Vagina (tissue), 2 donors: Measurements from ENCODE around the gene FBRSL1. TPM values are rescaled to one million over a fixed set of nuclear protein-coding genes. Genes with fewer than 3 reads are reported as not detected.

Experiments used
- DNase-seq, 2 donors: peaks; one replicate each; pipeline ENCODE4 v3.0.0-alpha.2; 2017; ENCODE audit errors: extremely low spot score in 2 of 2
- H3K27ac ChIP-seq: fragments of 200-600 bp; sonication (generic); one replicate; pipeline ENCODE4 v1.5.1; 2019
- H3K27me3 ChIP-seq: fragments of 200-600 bp; sonication (generic); one replicate; pipeline ENCODE4 v1.5.1; 2019
- H3K36me3 ChIP-seq, 2 donors: fragments of 200-600 bp; sonication (generic); one replicate each; pipeline ENCODE4 v1.5.1; 2017 to 2019
- H3K4me1 ChIP-seq: fragments of 200-600 bp; sonication (generic); one replicate; pipeline ENCODE4 v1.5.1; 2019
- H3K4me3 ChIP-seq, 2 donors: fragments of 200-600 bp; sonication (generic); 1 replicate in 1 of 2; 2 replicates in 1 of 2; pipeline ENCODE4 v1.5.1; 2016 to 2019
- H3K9me3 ChIP-seq: fragments of 200-600 bp; sonication (generic); one replicate; pipeline ENCODE4 v1.5.1; 2019
- POLR2A ChIP-seq, 2 donors: fragments of 450-650 bp; IDR thresholded peaks; one replicate each; pipeline ENCODE4 v1.6.1; 2017; ENCODE audit warnings: antibody characterized with exemption in 2 of 2, mild to moderate bottlenecking in 2 of 2, moderate library complexity in 2 of 2
- POLR2AphosphoS5 ChIP-seq, 2 donors: sonication (generic); formaldehyde crosslinking; IDR thresholded peaks; one replicate each; pipeline ENCODE4 v1.9.0; 2017; ENCODE audit warnings: antibody characterized with exemption in 2 of 2, mild to moderate bottlenecking in 2 of 2, low read depth in 1 of 2; ENCODE audit not compliant: insufficient read depth in 1 of 2
- intact Hi-C: fragments of 100-400 bp; cut with DNase I; formaldehyde crosslinking; loops from one replicate; pipeline ENCODE4 v1.15.1; 2023
- total RNA-seq: library from RNA; depleted of rRNA; stranded (reverse); fragments of >200 nt; gene quantifications from one replicate; pipeline ENCODE4 v1.2.3, GENCODE V29; 2016
- TF ChIP-seq, protein P1 (sequence below), 3 experiments: fragments of 450-650 bp in 2 of 3; fragments of 200-600 bp in 1 of 3; sonication (generic) in 1 of 3; IDR thresholded peaks; one replicate each; pipeline ENCODE4 v1.5.1; 2017 to 2019; ENCODE audit warnings: antibody characterized with exemption in 3 of 3, mild to moderate bottlenecking in 2 of 3, moderate library complexity in 2 of 3

Gene FBRSL1
- total RNA-seq, 1 donor from 2014 or later = 11.0 TPM

DNA sequence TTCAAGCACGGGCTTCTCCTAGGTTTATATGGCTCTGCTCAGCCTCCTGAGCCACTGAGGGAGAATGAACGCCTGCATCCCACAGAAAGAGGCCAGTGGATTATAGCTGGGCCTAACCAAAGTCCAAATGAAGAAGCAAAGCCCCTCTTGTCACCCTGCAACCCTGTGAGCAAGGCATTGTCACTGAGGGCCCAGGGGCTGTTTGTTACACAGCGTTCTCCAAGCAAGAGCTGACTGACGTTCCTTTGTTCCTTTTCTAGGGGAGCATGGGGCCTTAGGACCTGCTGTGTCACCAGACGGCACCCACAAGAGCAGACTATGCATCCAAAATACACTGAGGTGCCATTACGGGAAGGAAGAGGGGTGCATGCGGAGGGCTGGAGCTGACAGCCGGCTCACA lies 4.3 kb upstream of the FBRSL1 start:
- Histone ChIP-seq H3K4me3 (no peak overlapping the region), H3K9me3 (no peaks in the 10 kb centered on the region), H3K4me1 (peaks cover 13% of the 10 kb centered on the region), H3K27ac (no peak overlapping the region), H3K36me3 (no peaks in the 10 kb centered on the region), H3K27me3 (no peaks in the 10 kb centered on the region)
- no peak for DNase-seq
- TF ChIP-seq POLR2A (IDR thresholded peaks at IDR 0.05) = no peak
- TF ChIP-seq POLR2AphosphoS5 (IDR thresholded peaks at IDR 0.05; ENCODE audit: insufficient read depth in 1 of 2, low read depth in 1 of 2) = no peak
- TF ChIP-seq, protein P1, sequence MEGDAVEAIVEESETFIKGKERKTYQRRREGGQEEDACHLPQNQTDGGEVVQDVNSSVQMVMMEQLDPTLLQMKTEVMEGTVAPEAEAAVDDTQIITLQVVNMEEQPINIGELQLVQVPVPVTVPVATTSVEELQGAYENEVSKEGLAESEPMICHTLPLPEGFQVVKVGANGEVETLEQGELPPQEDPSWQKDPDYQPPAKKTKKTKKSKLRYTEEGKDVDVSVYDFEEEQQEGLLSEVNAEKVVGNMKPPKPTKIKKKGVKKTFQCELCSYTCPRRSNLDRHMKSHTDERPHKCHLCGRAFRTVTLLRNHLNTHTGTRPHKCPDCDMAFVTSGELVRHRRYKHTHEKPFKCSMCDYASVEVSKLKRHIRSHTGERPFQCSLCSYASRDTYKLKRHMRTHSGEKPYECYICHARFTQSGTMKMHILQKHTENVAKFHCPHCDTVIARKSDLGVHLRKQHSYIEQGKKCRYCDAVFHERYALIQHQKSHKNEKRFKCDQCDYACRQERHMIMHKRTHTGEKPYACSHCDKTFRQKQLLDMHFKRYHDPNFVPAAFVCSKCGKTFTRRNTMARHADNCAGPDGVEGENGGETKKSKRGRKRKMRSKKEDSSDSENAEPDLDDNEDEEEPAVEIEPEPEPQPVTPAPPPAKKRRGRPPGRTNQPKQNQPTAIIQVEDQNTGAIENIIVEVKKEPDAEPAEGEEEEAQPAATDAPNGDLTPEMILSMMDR (IDR thresholded peaks at IDR 0.05) = no peak
- intact Hi-C loops = no loop called here

DNA sequence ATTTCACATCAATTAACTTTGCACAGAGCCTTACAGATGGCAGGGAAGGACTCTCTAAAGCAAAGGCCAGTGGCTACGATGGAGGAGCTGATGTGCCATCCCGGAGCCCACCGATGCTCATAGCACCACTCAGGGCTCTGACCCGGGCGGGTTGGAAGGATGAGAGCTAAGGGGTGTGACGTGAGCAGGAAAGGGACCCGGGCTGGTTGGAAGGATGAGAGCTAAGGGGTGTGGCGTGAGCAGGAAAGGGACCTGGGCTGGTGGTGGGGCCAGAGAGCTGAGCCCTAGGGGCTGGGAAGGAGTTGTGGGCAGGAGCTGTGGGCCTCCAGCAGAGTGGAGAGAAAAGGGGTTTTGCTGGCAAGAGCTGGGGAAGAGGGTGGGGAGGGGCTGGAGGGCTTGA lies 3.8 kb upstream of the FBRSL1 start:
- TF ChIP-seq, protein P1 (IDR thresholded peaks at IDR 0.05) = no peak
- no peak for TF ChIP-seq POLR2AphosphoS5 (IDR thresholded peaks at IDR 0.05; ENCODE audit: insufficient read depth in 1 of 2, low read depth in 1 of 2)
- TF ChIP-seq POLR2A (IDR thresholded peaks at IDR 0.05) = no peak
- DNase-seq = no peak
- Histone ChIP-seq H3K27me3 (no peaks in the 10 kb centered on the region), H3K27ac (no peak overlapping the region), H3K9me3 (no peaks in the 10 kb centered on the region), H3K4me1 (peaks cover 19% of the 10 kb centered on the region), H3K4me3 (no peak overlapping the region), H3K36me3 (no peaks in the 10 kb centered on the region)
- intact Hi-C loops = no loop called here

DNA sequence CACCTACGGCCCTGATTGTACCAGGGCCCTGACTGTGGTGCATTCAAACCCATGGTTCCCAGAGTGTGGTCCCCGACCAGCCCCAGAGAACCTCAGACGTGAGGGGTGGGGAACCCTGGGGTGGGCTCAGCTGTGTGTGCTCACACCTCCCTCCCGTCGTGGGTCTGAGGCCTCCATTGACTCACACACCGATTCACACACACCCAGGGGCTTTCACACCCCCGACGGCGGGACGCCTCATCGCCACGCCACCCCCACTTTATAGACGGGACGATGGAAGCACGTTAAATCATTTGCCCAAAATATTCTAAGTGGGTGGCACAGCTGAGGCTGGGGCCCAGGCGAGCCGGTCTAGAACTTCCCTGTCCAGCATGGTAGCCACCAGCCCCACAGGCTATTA lies 3.4 kb upstream of the FBRSL1 start:
- Histone ChIP-seq H3K27ac (no peak overlapping the region), H3K27me3 (no peaks in the 10 kb centered on the region), H3K4me1 (peaks cover 23% of the 10 kb centered on the region), H3K9me3 (no peaks in the 10 kb centered on the region), H3K36me3 (no peaks in the 10 kb centered on the region), H3K4me3 (no peak overlapping the region)
- TF ChIP-seq, protein P1 (IDR thresholded peaks at IDR 0.05) = no peak
- TF ChIP-seq POLR2A (IDR thresholded peaks at IDR 0.05) = no peak
- no peak for TF ChIP-seq POLR2AphosphoS5 (IDR thresholded peaks at IDR 0.05; ENCODE audit: insufficient read depth in 1 of 2, low read depth in 1 of 2)
- intact Hi-C loops = no loop called here
- no peak for DNase-seq

DNA sequence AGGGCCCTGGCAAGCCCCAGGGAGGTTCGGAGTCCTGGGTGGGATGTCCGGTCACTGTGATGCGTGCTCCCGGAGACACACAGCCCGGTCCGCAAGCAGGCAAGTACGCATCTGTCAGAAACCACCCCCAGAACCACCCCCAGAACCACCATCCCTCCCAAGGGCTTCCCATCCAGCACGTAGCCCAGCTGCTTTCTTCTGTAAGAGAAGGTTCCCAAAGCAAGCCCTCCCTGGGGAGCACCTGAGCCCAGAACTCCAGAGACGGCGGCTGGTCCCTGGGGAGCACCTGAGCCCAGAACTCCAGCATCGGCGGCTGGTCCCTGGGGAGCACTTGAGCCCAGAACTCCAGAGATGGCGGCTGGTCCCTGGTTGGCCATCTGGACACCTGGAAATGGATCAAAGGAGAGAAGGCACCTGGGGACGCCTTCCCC lies 2.6 kb upstream of the FBRSL1 start:
- Histone ChIP-seq H3K4me1 (peaks cover 30% of the 10 kb centered on the region), H3K27me3 (no peaks in the 10 kb centered on the region), H3K9me3 (no peaks in the 10 kb centered on the region), H3K4me3 (no peak overlapping the region), H3K36me3 (no peaks in the 10 kb centered on the region), H3K27ac (no peak overlapping the region)
- intact Hi-C loops = no loop called here
- no peak for DNase-seq
- TF ChIP-seq POLR2AphosphoS5 (IDR thresholded peaks at IDR 0.05; ENCODE audit: insufficient read depth in 1 of 2, low read depth in 1 of 2) (no peak), POLR2A (IDR thresholded peaks at IDR 0.05) (no peak)
- TF ChIP-seq, protein P1 (IDR thresholded peaks at IDR 0.05) = no peak

DNA sequence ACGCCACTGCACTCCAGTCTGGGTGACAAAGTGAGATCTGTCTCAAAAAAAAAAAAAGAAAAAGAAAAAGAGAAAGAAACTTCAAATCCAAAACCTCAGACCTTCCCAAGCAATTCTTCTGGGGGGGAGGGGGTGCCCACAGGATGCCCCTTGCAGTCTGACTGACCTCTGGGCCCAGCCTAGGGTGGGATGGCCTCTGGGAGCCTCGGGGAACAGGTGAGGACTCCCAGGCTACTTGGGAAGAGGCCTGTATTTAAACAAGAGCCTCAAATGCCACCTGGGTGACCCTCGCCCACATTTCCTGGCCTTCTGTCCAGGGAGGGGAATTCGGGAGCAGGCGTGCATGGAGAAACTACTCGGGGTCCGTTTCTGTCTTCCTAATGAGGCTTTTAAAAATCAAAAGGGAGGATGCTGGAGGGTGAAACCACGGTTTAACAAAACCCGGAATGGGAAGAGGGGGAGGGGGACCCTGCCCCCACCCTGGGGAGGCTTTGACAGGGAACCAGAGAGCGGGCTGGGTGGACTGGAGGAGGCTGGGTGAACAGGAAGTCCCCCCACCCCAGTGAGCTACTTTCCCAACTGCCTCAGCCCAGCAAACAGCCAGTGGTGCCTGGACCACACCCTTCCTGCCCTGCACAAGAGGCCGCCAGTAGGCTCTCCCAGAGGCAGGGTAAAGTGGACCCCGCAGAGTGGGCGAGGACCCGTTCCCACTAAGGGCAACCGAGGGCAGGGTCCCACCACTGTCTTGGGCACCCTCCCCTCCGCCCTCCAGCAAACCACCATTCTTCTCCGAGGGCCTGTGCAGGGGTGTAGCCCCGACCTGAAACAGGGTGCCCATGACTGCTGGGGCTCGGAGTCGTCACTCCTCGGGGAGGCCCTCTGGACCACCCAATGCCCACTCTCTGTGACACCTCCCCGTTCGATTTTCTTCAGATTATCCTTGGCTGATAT lies 1.5 kb upstream of the FBRSL1 start:
- intact Hi-C loops = no loop called here

More for the DNA sequence above, 1.5 kb upstream of the FBRSL1 start:
- Histone ChIP-seq H3K9me3 (no peaks in the 10 kb centered on the region), H3K4me1 (peaks cover 41% of the 10 kb centered on the region), H3K36me3 (no peaks in the 10 kb centered on the region), H3K4me3 (peak overlapping the region; percentile 90 to 92), H3K27ac (peak overlapping the region; percentile 89), H3K27me3 (no peaks in the 10 kb centered on the region)
- no peak for DNase-seq
- peak in 1 of 2 donors; percentile 37 for TF ChIP-seq POLR2AphosphoS5 (IDR thresholded peaks at IDR 0.05; ENCODE audit: insufficient read depth in 1 of 2, low read depth in 1 of 2)
- TF ChIP-seq, protein P1 (IDR thresholded peaks at IDR 0.05) = no peak
